Stimulated activated CD8-positive, alpha-beta memory T cell treated with anti-CD3 and anti-CD28 coated beads, Interleukin-12 subunit alpha, Interleukin-12 subunit beta, amount 100 ng/mL, for 1 hour (primary cell): ENCODE measurements around the gene DBP.
A peak's percentile ranks its signal among the peaks of the same experiment; 100 is the strongest.
"Not testable (repeated sequence)": the region's sequence is repeated elsewhere in the genome, so short reads cannot be mapped to it uniquely, and the experiment has no call there.

Experiments used
- DNase-seq: peaks from one replicate; pipeline ENCODE4 v3.0.0-alpha.2; 2020; ENCODE audit warnings: low read depth

DBP gene, protein sequence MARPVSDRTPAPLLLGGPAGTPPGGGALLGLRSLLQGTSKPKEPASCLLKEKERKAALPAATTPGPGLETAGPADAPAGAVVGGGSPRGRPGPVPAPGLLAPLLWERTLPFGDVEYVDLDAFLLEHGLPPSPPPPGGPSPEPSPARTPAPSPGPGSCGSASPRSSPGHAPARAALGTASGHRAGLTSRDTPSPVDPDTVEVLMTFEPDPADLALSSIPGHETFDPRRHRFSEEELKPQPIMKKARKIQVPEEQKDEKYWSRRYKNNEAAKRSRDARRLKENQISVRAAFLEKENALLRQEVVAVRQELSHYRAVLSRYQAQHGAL

DNA sequence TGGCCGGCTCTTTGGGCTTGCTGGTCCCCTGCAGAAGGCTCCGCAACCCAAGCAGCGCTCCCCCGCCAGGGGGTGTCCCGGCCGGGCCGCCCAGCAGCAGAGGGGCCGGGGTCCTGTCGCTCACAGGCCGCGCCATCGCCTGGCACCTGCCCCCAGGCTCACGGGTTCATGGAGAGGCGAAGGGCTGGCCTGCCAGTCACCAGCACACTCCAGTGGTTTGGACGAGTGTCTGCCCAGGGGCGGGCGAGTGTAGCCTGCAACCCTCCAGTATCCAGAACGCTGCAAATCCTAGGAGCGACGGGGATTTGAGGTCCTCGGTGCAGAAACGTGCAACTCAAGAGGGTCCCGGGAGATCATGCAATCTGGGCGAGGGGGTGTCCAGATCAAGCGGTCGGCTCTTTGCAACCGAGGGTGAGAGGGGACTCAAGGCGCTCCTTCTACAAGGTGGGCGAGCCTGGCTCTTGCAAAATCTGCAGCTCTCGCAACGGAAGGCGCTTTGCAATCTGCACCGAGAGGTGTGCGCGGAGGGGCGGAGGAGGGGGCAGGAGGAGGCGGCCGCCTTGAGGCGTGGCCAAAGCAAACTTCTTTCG, at the start of gene DBP:
DBP (minus strand) TSS at position 521 of the 590 bp plus-strand sequence; CDS start at position 136, 385 bp downstream.
- no peak for DNase-seq

- DNase-seq, result not testable (repeated sequence)
These were observed 49.5 kb upstream of the DBP start for GRCh38 chr19:48686637-48687036.

DNA sequence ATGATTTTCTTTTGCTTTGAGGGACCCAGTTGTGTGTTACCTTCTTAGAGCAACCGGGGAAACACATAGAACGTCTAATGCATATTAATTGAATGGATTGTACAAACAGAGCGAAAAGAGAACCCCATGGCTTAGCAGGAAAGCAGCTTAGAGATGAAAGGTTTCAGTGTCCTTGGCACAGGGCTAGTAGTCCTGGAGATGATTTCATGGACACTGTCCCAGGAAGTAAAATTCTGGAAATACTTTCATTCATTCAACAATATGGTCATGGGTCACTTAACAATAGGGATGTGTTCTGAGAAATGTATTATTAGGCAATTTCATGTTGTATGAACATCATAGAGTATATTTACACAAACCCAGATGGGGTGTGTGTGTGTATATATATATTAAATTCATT, 48.9 kb upstream of the DBP start:
- DNase-seq, result no peak

DNA sequence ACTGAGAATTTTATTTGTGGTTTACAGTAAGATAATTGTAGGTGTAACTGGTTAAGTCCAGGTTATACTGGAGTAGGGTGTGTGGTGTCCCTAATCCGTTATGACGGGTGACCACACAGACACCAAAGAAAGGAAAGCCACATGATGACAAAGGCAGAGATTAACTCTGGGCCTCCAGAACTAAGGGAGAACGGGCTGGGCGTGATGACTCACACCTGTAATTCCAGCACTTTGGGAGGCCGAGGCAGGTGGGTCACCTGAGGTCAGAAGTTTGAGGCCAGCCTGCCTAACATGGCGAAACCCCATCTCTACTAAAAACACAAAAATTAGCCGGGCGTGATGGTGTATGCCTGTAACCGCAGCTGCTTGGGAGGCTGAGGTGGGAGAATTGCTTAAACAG, 48.4 kb upstream of the DBP start:
- DNase-seq, result no peak

- no peak for DNase-seq
These were observed 46.2 kb upstream of the DBP start for GRCh38 chr19:48683349-48683748.

GRCh38 chr19:48681127-48681470, 43.9 kb upstream of the DBP start:
- DNase-seq, result no peak

DNA sequence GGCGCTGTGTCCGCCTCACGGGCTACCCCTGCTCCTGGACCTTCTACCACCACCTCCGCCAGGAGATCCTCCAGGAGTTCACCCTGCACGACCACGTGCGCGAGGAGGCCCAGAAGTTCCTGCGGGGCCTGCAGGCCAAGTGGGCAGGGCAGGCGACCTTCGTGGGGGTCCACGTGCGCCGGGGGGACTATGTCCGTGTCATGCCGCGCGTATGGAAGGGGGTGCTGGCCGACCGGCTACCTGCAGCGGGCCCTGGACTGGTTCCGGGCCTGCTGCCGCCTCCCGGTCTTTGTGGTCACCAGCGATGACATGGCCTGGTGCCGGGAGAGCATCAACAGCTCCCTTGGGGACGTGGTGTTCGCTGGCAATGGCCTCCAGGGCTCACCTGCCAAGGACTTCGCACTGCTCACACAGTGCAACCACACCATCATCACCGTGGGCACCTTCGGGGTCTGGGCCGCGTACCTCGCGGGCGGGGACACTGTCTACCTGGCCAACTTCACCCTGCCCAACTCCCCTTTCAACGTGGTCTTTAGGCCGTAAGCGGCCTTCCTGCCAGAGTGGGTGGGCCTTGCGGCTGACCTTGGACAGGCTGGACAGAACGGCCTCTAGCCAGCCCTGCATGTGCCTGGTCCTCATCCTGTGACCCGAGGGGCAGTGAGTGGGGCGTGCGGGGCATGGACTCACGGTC, 43.4 kb upstream of the DBP start:
- DNase-seq, result no peak

GRCh38 chr19:48680006-48680405, 42.8 kb upstream of the DBP start:
- not testable (repeated sequence) for DNase-seq

DNA sequence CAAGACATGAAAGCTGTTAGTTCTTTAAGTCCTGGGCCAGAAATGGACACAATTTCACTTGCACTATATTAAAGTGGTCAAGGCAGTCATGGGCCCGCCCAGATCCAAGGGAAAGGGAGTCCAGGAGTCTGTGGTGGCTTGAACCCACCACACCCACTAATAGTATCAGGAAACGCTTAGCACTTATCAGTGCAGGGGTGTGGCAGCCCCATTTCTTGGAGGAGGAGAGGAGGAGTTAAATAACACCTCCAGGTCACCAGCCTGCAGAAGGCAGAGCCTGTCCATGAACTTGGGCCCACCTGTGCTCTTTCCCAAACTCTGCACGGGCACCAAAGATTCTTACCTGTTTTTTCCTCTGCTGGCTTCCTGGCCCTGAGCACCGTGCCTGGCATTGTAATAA, 41.0 kb upstream of the DBP start:
- no peak for DNase-seq

DNA sequence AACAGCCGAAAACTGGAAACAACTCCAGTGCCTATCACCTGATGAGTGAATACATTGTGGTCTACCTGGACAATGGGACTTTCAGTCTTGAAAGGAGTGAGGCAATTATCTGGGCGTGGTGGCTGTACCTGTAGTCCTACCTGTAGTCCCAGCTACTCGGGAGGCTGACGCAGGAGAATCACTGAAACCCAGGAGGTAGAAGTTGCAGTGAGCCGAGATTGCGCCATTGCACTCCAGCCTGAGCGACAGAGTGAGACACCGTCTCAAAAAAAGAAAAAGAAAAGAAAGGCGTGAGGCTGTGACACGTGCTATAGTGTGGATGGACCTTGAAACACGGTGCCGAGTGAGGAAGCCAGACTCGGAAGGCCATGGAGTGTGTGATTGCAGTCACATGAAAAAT, 39.7 kb upstream of the DBP start:
- DNase-seq, result no peak

- DNase-seq, result no peak
These were observed 39.3 kb upstream of the DBP start for GRCh38 chr19:48676487-48676886.

DNA sequence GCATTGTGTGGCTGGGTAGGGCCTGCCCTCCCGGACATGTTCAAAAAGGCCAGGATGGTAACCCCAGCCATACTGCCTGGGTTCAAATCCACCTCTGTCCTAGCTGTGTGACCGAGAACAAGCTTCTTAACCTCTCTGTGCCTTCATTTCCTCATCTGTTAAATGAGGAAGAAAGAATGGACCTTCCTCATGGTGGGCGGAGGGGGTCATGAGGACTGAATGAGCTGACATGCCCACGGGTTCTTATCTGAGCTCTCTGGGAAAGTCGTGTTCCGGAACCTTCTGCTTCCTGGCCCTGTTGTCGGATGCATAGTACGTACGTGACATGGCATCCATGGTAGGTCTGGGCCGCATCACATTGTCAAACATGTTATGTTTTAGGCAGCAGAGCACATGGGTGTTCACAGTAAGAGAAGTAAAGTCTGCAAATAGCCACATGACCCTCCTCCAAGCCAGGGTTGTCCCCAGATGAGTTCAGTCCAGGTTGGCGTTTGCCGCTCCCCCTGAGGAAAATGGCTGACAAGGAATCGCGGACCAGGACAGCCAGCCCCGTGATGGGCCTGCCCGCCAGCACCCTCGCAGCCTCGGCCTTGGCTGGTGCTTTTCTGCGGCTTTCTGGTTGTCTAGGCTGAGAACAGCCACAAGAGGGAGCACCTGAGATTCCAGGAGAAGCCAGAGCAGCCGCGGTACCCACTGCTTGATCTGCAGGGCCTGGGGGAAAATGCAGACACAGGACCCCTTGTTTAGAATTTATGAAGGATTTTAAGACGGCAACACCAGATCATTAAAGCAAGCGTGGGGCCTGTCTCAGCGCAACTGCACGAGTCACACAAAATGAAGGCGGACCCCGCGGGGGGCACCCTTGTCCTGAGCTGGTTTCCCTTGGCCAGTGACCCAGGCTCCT, 38.0 kb upstream of the DBP start:
- DNase-seq, result peak; percentile 57

DNA sequence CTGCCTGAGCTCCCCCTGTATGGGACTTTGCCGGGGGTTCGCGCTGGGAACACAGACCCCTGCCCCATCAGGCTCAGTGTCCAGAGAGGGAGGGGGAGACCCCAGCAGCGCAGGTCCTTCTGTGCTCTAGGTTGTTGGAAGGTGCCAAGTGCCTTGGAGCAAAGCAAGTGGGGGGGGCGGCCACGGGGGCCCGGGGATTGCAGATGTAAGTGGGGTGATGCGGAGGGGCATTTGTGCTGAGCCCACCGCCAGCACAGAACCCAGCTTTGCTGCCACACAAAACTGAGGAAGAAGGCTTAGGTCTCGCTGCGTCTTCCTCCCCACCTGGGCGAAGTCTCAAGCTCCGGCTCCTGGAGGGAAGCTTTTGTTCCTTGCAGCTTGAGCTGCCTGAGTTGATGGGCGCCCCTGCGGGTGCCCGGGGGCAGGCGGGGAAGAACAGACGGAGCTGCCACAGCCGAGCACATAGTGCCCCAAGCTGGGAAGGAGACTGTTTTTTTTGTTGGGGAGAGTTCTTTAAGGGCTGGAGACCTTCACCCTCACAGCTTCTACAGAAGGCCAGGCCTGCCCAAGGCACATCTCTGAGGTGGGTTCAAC, 37.1 kb upstream of the DBP start:
- no peak for DNase-seq

GRCh38 chr19:48673436-48674100, 36.4 kb upstream of the DBP start:
- DNase-seq, result no peak

- no peak for DNase-seq
These were observed 35.8 kb upstream of the DBP start, which contains the start of gene NTN5 for GRCh38 chr19:48672994-48673393. Gene NTN5 (minus strand): TSS chr19:48673017. CDS start chr19:48670986, 2,031 bp downstream.

DNA sequence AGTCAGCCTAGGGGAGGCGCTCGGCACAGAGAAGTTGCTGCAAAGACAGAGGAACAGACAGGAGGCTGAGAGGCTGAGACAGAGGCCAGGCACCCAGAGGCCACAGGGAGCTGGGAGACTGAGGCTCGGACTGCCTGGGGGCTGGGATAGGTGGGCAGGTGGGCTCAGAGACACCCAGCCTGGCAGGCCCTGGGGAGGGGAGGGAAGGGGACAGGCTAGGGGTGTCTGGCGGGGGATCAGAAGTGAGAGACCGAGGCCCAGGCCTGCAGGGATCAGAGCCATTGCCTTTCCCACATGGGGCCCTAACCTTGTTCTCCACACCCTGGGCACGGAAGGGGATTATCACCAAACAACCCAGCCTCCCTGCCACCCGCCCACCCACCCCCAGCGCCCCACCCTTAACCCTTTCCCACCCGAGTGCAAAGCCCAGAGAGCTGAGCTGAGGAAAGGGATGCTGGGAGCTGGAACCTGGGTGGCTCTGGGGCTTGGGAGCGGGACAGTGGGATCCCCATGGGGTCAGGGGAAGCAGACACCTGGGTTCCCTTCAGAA, 34.3 kb upstream of the DBP start:
- no peak for DNase-seq

GRCh38 chr19:48670699-48671445, 33.7 kb upstream of the DBP start:
- DNase-seq, result no peak

DNA sequence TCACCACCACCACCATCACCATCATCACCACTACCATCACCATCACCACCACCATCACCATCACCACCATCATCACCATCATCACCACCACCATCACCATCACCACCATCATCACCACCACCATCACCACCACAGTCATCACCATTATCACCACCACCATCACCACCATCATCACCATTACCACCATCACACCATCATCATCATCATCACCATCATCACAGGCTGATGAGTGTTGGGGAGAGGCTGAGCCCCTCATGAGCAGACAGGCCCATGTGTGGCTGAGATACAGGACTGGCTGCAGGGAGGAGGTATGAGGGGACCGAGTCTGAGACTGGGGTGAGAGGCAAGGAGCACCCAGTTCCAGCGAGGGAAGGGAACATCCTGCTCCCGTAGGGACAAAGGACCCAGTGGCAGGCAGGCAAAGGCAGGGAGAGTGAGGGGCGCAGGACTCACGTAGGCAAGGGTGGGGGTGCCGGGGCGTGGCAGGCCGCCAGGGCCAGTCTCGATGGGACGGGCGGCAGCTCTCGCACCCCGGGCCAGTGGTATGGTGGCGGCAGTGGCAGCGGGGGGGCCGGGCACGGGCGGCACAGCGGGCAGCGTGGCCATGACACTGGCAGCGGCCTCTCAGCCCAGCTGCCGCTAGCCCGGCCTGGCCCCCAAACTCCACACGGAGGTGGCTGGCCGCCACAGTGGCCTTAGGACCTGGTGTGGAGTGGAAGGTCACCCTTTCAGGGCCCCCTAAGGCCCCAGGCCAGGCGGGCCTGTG, 32.9 kb upstream of the DBP start:
- DNase-seq, result no peak

DNA sequence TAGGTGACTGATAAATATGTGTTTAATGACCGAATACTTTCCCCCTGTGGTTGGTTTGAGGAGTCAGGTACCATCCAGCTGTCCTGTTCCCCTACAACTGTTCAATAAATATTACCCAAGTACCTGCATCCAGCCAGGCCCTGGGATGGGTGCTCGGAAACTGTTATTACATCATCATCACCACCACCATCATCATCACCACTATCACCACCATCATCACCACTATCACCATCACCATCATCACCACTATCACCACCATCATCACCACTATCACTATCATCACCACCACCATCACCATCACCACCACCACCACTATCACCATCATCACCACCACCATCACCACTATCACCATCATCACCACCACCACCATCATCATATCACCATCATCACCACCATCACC, 31.6 kb upstream of the DBP start:
- DNase-seq, result no peak

GRCh38 chr19:48668332-48668731, 31.2 kb upstream of the DBP start:
- DNase-seq, result no peak
